HL-60 (cell line): ENCODE results near the gene SF3B1.

Experiments
- DNase-seq, 2 experiments: peaks; one replicate each; pipeline ENCODE4 v3.0.0-alpha.2; 2010 to 2020; ENCODE audit warnings: low read depth in 1 of 2, low spot score in 1 of 2
- H3K27ac ChIP-seq: fragments of 250-450 bp; sonication (Bioruptor Pico); replicated peaks from 2 replicates; pipeline ENCODE4 v1.5.1; 2020; ENCODE audit warnings: mild to moderate bottlenecking, moderate library complexity
- H3K27me3 ChIP-seq: fragments of 250-450 bp; sonication (Bioruptor Pico); 2 replicates; pipeline ENCODE4 v1.5.1; 2021; ENCODE audit warnings: mild to moderate bottlenecking, moderate library complexity; ENCODE audit not compliant: insufficient read depth, poor library complexity, severe bottlenecking
- H3K4me3 ChIP-seq: replicated peaks from 2 replicates; pipeline ENCODE4 v1.5.1; 2011; ENCODE audit warnings: mild to moderate bottlenecking, control low read depth, low read length; ENCODE audit not compliant: insufficient read depth
- GABPA ChIP-seq: IDR thresholded peaks from 2 replicates; pipeline ENCODE4 v1.6.1; 2012; ENCODE audit warnings: low read depth
- POLR2AphosphoS5 ChIP-seq: IDR thresholded peaks from 2 replicates; pipeline ENCODE4 v1.6.1; 2012; ENCODE audit warnings: low read depth
- SPI1 ChIP-seq: IDR thresholded peaks from 2 replicates; pipeline ENCODE4 v1.6.1; 2012; ENCODE audit warnings: low read depth, mild to moderate bottlenecking, borderline replicate concordance
- TF ChIP-seq, protein P1 (sequence below): IDR thresholded peaks from one replicate; pipeline ENCODE4 v1.5.1; 2011; ENCODE audit warnings: low read length, control low read depth, inconsistent platforms; ENCODE audit not compliant: insufficient read depth
- TF ChIP-seq, protein P2 (sequence below): IDR thresholded peaks from 2 replicates; pipeline ENCODE4 v1.6.1; 2012; ENCODE audit warnings: low read depth; ENCODE audit not compliant: insufficient replicate concordance

SF3B1 gene

GRCh38 chr2:197450465-197450864 lies 15.6 kb upstream of the SF3B1 start:
- Histone ChIP-seq H3K27ac (no peak overlapping the region), H3K4me3 (no peak overlapping the region), H3K27me3 (no peaks in the 10 kb centered on the region)
- TF ChIP-seq, protein P1, sequence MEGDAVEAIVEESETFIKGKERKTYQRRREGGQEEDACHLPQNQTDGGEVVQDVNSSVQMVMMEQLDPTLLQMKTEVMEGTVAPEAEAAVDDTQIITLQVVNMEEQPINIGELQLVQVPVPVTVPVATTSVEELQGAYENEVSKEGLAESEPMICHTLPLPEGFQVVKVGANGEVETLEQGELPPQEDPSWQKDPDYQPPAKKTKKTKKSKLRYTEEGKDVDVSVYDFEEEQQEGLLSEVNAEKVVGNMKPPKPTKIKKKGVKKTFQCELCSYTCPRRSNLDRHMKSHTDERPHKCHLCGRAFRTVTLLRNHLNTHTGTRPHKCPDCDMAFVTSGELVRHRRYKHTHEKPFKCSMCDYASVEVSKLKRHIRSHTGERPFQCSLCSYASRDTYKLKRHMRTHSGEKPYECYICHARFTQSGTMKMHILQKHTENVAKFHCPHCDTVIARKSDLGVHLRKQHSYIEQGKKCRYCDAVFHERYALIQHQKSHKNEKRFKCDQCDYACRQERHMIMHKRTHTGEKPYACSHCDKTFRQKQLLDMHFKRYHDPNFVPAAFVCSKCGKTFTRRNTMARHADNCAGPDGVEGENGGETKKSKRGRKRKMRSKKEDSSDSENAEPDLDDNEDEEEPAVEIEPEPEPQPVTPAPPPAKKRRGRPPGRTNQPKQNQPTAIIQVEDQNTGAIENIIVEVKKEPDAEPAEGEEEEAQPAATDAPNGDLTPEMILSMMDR = no peak
- TF ChIP-seq, protein P2, sequence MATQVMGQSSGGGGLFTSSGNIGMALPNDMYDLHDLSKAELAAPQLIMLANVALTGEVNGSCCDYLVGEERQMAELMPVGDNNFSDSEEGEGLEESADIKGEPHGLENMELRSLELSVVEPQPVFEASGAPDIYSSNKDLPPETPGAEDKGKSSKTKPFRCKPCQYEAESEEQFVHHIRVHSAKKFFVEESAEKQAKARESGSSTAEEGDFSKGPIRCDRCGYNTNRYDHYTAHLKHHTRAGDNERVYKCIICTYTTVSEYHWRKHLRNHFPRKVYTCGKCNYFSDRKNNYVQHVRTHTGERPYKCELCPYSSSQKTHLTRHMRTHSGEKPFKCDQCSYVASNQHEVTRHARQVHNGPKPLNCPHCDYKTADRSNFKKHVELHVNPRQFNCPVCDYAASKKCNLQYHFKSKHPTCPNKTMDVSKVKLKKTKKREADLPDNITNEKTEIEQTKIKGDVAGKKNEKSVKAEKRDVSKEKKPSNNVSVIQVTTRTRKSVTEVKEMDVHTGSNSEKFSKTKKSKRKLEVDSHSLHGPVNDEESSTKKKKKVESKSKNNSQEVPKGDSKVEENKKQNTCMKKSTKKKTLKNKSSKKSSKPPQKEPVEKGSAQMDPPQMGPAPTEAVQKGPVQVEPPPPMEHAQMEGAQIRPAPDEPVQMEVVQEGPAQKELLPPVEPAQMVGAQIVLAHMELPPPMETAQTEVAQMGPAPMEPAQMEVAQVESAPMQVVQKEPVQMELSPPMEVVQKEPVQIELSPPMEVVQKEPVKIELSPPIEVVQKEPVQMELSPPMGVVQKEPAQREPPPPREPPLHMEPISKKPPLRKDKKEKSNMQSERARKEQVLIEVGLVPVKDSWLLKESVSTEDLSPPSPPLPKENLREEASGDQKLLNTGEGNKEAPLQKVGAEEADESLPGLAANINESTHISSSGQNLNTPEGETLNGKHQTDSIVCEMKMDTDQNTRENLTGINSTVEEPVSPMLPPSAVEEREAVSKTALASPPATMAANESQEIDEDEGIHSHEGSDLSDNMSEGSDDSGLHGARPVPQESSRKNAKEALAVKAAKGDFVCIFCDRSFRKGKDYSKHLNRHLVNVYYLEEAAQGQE = no peak
- TF ChIP-seq SPI1 (no peak), GABPA (no peak), POLR2AphosphoS5 (no peak)
- no peak for DNase-seq

GRCh38 chr2:197446844-197447243 lies 12.0 kb upstream of the SF3B1 start:
- H3K27me3 ChIP-seq = no peaks in the 10 kb centered on the region
- H3K4me3 ChIP-seq = no peak overlapping the region
- TF ChIP-seq, protein P1 = no peak
- TF ChIP-seq POLR2AphosphoS5 = no peak
- TF ChIP-seq GABPA = no peak
- TF ChIP-seq, protein P2 = no peak
- no peak for TF ChIP-seq SPI1
- DNase-seq = no peak
- no peak overlapping the region for H3K27ac ChIP-seq

DNA sequence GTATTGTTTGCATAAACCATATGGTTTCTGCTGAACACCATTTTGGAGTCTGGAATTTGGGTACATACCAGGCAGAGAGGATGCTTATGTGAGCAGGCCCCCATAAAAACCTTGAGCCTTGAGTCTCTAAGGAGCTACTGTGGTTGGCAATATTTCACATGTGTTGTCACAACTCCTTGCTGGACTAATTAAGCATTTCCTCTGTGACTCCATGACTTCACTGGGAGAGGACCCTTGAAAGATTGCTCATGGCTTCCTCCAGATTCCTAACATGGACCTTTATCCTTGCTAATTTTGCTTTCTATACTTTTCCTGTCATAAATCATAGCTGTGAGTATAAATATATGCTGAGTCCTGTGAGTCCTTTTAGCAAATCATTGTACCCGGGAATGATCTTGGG lies 10.9 kb upstream of the SF3B1 start:
- no peak overlapping the region for H3K4me3 ChIP-seq
- no peaks in the 10 kb centered on the region for H3K27me3 ChIP-seq
- DNase-seq = no peak
- H3K27ac ChIP-seq = no peak overlapping the region
- TF ChIP-seq POLR2AphosphoS5 = no peak
- TF ChIP-seq SPI1 = no peak
- TF ChIP-seq, protein P1 = no peak
- no peak for TF ChIP-seq GABPA
- TF ChIP-seq, protein P2 = no peak
